HG03521 (cell line): Measurements from ENCODE around the gene BTN2A1.
"Not testable (repeated sequence)": the region's sequence is repeated elsewhere in the genome, so short reads cannot be mapped to it uniquely, and the experiment has no call there.

Source experiments
- ATAC-seq: cut with Tn5 transposase; IDR thresholded peaks from one replicate; pipeline ENCODE4 v1.9.1; 2021; ENCODE audit warnings: mild to moderate bottlenecking, moderate library complexity; ENCODE audit not compliant: unreplicated experiment

BTN2A1 gene

GRCh38 chr6:26432627-26433201 is 25.0 kb upstream of the BTN2A1 start:
- no peak for ATAC-seq

DNA sequence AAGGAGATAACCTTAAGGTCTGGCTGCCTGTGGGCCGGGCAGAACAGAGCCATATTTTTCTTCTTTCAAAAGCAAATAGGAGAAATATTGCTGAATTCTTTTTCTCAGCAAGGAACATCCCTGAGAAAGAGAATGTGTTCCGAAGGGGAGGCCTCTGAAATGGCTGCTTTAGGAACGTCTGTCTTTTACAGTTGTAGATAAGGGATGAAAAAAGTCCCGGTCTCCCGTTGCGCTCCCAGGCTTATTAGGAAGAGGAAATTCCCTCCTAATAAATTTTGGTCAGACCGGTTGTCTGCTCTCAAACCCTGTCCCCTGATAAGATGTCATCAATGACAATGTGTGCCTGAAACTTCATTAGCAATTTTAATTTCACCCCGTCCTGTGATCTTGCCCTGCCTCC is 24.1 kb upstream of the BTN2A1 start:
- ATAC-seq, result not testable (repeated sequence)

- no peak for ATAC-seq
These were observed 21.7 kb upstream of the BTN2A1 start for GRCh38 chr6:26436018-26436417.

DNA sequence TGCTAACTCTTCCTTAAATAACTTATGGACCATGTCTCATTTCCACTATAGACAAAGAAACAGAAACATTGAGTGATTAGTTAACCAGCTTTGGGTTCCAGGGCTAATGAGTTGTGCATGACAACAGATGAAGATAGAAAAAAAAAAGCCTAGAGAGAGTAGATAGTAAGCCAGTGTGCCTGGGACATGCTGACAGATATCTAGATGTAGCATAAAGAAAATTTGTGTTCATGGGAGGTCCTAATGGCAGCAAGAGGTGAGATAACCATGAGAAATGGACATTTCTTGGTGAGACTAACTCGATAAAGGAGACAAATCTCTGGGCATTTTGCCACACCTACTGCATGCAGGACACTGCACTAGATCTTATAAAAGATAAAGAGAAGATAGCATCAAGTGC is 20.2 kb upstream of the BTN2A1 start:
- ATAC-seq, result no peak

DNA sequence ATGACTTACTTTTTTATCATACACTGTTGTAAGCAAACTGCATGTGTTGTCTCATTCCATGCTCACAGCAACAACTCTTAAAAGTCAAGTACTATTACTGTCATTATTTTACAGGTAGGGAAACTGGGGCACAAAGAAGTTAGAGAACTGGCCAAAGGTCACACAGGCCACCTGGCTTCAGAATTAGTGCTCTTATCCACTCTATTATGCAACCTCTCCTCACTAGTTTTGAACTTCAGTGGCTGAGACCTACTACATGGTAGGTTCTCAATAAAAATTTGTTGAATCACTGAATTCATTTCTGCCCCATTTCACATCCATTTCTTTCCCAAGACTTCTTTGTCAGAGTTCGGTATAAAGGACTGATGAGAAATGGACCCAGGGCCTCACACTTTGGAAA is 19.8 kb upstream of the BTN2A1 start:
- no peak for ATAC-seq

DNA sequence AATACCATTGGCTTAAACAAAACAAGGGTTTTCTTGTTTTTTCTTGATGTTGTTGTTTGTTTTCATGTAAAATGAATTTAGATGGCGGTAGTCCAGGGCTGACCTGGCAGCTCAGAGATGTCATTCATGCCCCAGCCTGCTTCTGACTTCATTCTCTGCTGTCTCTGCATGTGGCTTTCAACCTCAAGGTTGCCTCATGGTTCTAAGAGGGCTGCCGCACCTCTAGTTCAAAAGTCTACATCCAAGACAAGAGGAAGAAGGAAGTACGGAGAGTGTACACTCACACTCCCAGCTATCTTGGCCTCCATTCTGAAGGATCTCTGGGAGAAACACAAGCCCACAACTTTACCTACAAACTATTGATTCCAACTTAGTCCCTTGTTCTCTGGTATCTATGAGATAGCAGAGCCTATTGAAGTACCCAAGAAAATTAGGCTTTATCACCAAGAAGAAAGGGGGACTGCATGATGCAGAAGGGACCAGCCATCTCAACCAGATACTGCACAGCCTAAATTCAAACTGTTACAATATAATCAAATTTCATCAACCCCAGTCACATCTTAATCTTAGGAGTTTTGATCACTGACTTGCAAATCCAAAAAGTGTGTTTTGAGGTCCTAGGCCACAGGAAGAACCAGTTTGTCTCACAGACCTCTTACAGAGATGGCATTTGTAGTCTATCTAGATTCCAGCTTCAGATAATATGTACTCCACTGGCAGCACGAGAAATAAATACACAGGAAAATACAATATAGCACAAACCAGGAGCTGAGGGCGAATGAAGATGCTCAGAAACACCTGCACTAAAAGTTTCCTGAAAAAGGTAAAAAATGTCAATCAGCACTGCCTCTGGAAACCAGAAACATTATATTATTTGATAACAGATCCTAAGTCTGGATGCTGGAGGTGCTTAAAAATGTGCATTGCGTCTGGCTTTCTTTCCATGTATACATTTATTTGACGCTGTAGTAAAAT is 18.3 kb upstream of the BTN2A1 start:
- ATAC-seq, result no peak

DNA sequence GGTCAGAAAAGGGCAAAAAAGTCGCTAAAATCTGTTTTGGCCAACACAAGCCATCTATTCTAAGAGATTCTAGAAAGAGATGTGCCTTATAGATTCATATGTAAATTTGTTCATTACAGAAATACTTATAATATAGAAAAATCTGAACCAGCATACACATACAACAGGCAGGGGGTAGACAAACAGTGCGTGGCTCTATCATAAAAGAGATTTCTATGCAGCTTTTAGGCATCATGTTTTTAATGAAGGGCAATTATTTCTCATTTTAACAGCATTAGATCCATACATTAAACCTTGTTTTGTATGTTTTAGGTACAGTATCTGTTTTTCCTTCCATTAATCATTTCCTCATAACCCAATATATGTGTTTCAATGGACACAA is 16.8 kb upstream of the BTN2A1 start:
- ATAC-seq, result no peak

- no peak for ATAC-seq
These were observed 15.8 kb upstream of the BTN2A1 start for GRCh38 chr6:26441977-26442376.

- ATAC-seq, result peak; percentile 61
These were observed 11.7 kb upstream of the BTN2A1 start for GRCh38 chr6:26445934-26446667.

GRCh38 chr6:26447257-26447656 is 10.5 kb upstream of the BTN2A1 start:
- ATAC-seq, result no peak

DNA sequence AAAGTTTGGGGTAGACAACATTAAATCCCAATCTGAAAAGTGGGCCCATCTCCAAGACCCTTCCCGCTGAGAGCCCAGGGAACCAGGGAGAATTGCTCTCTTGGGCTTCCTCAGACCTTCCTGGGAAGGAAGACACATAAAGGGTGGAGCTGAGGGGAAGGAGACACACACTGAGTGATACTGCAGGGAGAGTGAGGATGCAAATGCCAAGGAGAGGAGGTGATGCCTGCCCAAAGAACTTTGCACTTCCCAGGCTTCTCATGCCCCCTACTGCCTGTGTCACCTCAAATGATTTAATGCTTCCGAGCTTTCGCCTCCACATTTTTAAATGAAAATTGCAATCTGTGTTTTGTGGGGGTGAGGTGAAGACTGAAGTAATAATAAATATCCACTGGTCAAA is 7.5 kb upstream of the BTN2A1 start:
- no peak for ATAC-seq

DNA sequence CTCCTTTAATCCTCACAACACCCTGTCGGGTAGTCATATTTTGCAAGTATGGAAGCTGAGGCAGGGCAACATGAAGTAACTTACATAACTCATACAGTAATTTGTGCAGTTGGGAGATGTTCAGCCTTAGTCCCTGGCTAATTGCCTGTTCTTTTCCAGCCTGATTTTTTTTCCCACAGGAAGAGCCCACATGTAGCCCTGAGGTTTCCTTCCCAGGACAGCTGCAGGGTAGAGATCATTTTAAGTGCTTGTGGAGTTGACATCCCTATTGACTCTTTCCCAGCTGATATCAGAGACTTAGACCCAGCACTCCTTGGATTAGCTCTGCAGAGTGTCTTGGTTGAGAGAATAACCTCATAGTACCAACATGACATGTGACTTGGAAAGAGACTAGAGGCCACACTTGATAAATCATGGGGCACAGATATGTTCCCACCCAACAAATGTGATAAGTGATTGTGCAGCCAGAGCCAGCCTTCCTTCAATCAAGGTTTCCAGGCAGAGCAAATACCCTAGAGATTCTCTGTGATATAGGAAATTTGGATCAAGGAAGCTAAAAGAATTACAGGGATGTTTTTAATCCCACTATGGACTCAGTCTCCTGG is 5.0 kb upstream of the BTN2A1 start:
- ATAC-seq, result no peak

DNA sequence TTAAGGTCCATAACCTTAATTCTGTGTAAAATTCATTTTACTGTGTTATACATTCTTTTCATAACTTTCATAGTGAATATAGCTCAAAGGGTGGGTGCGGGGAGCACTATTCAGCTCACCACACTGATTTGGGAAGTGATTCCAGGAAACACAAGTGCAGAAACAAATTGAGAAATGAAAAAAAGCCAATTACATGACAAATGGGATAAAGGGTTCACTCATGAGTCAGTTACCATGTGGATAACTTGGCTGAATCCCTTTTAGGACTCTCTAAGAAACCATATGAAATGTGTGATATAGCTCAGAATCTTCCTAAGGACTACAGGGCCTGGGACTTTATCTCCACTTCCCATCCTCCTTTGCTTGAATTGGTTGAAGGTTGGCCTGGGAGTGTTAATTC is 3.1 kb upstream of the BTN2A1 start:
- no peak for ATAC-seq

GRCh38 chr6:26455357-26455970 is 2.3 kb upstream of the BTN2A1 start:
- ATAC-seq, result no peak

- ATAC-seq, result no peak
These were observed 420 bp upstream of the BTN2A1 start for GRCh38 chr6:26457264-26457805.

DNA sequence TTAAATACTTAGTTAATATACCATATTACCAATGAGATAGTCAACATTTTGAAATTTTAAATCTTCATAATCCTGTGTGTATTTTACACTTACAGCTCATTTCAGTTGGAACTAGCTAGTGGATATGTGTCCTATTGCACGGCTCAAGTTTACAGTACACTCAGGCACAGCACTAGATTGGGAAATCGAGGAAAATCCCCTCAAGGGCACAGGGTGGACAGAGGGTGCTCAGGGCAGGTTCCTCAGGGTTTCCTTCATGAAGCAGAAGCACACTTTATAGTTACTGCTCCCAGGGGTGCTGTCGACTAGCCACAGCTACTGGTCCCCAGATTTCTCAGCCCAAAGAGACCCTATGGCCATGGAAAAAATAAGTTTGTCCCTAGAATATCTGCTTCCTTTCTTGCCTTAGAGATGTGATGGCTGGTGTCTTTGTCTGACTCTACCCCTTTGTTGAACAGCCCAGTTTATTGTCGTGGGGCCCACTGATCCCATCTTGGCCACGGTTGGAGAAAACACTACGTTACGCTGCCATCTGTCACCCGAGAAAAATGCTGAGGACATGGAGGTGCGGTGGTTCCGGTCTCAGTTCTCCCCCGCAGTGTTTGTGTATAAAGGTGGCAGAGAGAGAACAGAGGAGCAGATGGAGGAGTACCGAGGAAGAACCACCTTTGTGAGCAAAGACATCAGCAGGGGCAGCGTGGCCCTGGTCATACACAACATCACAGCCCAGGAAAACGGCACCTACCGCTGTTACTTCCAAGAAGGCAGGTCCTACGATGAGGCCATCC is 1.5 kb downstream of the BTN2A1 start:
- no peak for ATAC-seq

GRCh38 chr6:26461353-26461752 is 3.6 kb downstream of the BTN2A1 start:
- ATAC-seq, result not testable (repeated sequence)

- ATAC-seq, result no peak
These were observed 6.3 kb downstream of the BTN2A1 start for GRCh38 chr6:26464014-26464413.

DNA sequence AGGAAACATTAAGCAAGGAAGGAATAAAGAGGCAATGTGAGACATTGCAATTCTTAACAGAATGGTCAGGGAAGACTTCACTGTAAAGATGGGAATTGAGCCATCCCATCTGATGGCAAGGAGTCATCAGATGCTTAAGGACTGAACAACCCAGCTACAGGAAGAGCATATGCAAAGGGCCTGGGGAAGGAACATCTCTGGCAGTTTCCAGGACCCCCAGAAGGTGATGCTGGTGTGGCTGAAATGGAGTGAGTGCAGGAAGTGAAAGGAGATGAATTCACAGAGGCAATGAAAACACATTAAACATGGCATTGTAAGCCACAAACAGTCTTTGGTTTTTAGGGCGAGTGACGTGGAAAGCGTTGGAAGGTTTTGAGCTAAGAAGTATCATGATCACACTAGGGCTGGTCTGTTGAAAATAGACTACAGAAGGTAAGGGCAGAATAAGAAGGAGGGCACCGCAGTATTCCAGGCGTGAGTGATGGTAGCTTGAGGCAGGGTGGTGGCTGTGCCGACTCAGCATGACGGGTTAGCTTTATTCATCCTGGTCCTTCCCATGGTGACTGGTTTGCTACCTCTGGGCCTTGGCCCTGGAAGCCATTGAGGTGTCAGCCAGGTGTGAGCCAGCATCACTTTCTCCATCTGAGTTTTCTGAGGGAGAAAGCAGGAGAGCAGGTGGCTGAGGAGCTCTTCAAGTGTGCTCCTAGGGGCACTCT is 6.8 kb downstream of the BTN2A1 start:
- no peak for ATAC-seq
